GM21717 (cell line): ENCODE results near the gene YDJC.
"Not testable (repeated sequence)": the region's sequence is repeated elsewhere in the genome, so short reads cannot be mapped to it uniquely, and the experiment has no call there.

Experiments used
- ATAC-seq: cut with Tn5 transposase; IDR thresholded peaks from one replicate; pipeline ENCODE4 v1.9.1; 2021; ENCODE audit warnings: mild to moderate bottlenecking, moderate library complexity; ENCODE audit not compliant: unreplicated experiment

The YDJC gene

GRCh38 chr22:21632931-21633330, 3.1 kb upstream of the YDJC start:
- ATAC-seq: no peak

GRCh38 chr22:21632237-21632895, 2.5 kb upstream of the YDJC start, which contains the start of gene CCDC116:
Gene CCDC116, plus strand, starts transcription at chr22:21632760. Its CDS starts 422 bp downstream, at chr22:21633182.
- no peak for ATAC-seq

GRCh38 chr22:21631025-21631424, 1.2 kb upstream of the YDJC start:
- ATAC-seq: no peak

GRCh38 chr22:21628386-21629254, 1.2 kb downstream of the YDJC start:
- ATAC-seq: no peak

GRCh38 chr22:21626735-21627469, 2.9 kb downstream of the YDJC start:
- ATAC-seq: no peak

- no peak for ATAC-seq
Measured at GRCh38 chr22:21626073-21626734, 3.6 kb downstream of the YDJC start.

- ATAC-seq: no peak
Measured at GRCh38 chr22:21624880-21625791, 4.7 kb downstream of the YDJC start.

GRCh38 chr22:21624120-21624879, 5.5 kb downstream of the YDJC start:
- no peak for ATAC-seq

GRCh38 chr22:21623648-21623970, 6.2 kb downstream of the YDJC start:
- no peak for ATAC-seq

GRCh38 chr22:21622919-21623647, 6.7 kb downstream of the YDJC start:
- no peak for ATAC-seq

GRCh38 chr22:21622011-21622918, 7.6 kb downstream of the YDJC start:
- no peak for ATAC-seq

GRCh38 chr22:21621025-21621424, 8.8 kb downstream of the YDJC start:
- ATAC-seq: no peak

GRCh38 chr22:21617337-21617736, 12.5 kb downstream of the YDJC start:
- ATAC-seq: not testable (repeated sequence)

GRCh38 chr22:21615731-21616130, 14.1 kb downstream of the YDJC start:
- no peak for ATAC-seq

- ATAC-seq: no peak
Measured at GRCh38 chr22:21613553-21614233, 16.1 kb downstream of the YDJC start.

- ATAC-seq: no peak
Measured at GRCh38 chr22:21612858-21613257, 17.0 kb downstream of the YDJC start.
